A549 (cell line): ENCODE measurements around the gene SLC17A2. TPM values are rescaled to one million over a fixed set of nuclear protein-coding genes. Genes with fewer than 3 reads are reported as not detected.
"Not testable (repeated sequence)": the region's sequence is repeated elsewhere in the genome, so short reads cannot be mapped to it uniquely, and the experiment has no call there.

Experiments
- ATAC-seq, 2 experiments: fragments of 200-7000 bp in 1 of 2; fragments of >200 bp in 1 of 2; cut with Nextera tagmentation in 1 of 2; cut with Tn5 transposase in 1 of 2; 3 replicates each; pipeline versions ENCODE4 v1.8.0 to v1.9.1; 2018 to 2020; ENCODE audit warnings: mild to moderate bottlenecking in 1 of 2, moderate library complexity in 1 of 2
- CTCF ChIA-PET: fragments of 300-600 bp; sonication (Branson Sonifier 250); formaldehyde crosslinking; extraction: SDS; loops from one replicate; lab custom pipeline; 2021; ENCODE audit warnings: antibody characterized with exemption, inconsistent platforms; lab: Yijun Ruan, JAX
- POLR2A ChIA-PET: fragments of 350-600 bp; formaldehyde crosslinking; extraction: SDS; loops from one replicate; lab custom pipeline; 2021; ENCODE audit warnings: antibody characterized with exemption, inconsistent platforms; lab: Yijun Ruan, JAX
- DNase-seq, 2 experiments: peaks; one replicate each; pipeline versions ENCODE4 v3.0.0 to v3.0.0-alpha.2; 2011 to 2016; ENCODE audit warnings: low read depth in 1 of 2, low spot score in 1 of 2
- FAIRE-seq: peaks from 2 replicates; lab custom pipeline; 2011; peaks lifted over from hg19 to GRCh38; lab: Jason Lieb, UNC
- H3K27ac ChIP-seq, 2 experiments: fragments of >200 bp; sonication (Bioruptor Twin); formaldehyde crosslinking; 3 replicates each; pipeline ENCODE4 v1.5.1; 2016 to 2017
- H3K4me1 ChIP-seq: fragments of >200 bp; sonication (Bioruptor Twin); formaldehyde crosslinking; 3 replicates; pipeline ENCODE4 v1.6.1; 2016
- H3K4me2 ChIP-seq: fragments of >200 bp; sonication (Bioruptor Twin); formaldehyde crosslinking; 3 replicates; pipeline ENCODE4 v1.6.1; 2016
- H3K4me3 ChIP-seq: fragments of >200 bp; sonication (Bioruptor Twin); formaldehyde crosslinking; 3 replicates; pipeline ENCODE4 v1.5.1; 2016
- H3K9me3 ChIP-seq: fragments of >200 bp; sonication (Bioruptor Twin); formaldehyde crosslinking; 3 replicates; pipeline ENCODE4 v1.6.1; 2016
- BCL3 ChIP-seq: fragments of >200 bp; sonication (Bioruptor Twin); formaldehyde crosslinking; IDR thresholded peaks from 3 replicates; pipeline ENCODE4 v1.6.1; 2016
- CBX2 ChIP-seq: fragments of 200-600 bp; sonication (generic); IDR thresholded peaks from 2 replicates; pipeline ENCODE4 v1.6.1; 2016; ENCODE audit warnings: low read depth, mild to moderate bottlenecking, borderline replicate concordance
- CHD2 ChIP-seq: fragments of 150-350 bp; IDR thresholded peaks from 2 replicates; pipeline ENCODE4 v1.6.1; 2014; ENCODE audit warnings: low read length; ENCODE audit not compliant: partially characterized antibody
- CHD4 ChIP-seq: fragments of 200-600 bp; sonication (generic); IDR thresholded peaks from 2 replicates; pipeline ENCODE4 v1.6.1; 2016; ENCODE audit warnings: antibody characterized with exemption, mild to moderate bottlenecking, borderline replicate concordance
- EHMT2 ChIP-seq: fragments of 200-600 bp; sonication (generic); IDR thresholded peaks from 2 replicates; pipeline ENCODE4 v1.6.1; 2016; ENCODE audit warnings: antibody characterized with exemption, low read depth, mild to moderate bottlenecking, moderate library complexity
- ELK1 ChIP-seq: fragments of 150-350 bp; IDR thresholded peaks from 2 replicates; pipeline ENCODE4 v1.6.1; 2014; ENCODE audit warnings: low read depth, mild to moderate bottlenecking, low read length
- HMGXB4 ChIP-seq: fragments of 250-450 bp; sonication (Bioruptor Pico); IDR thresholded peaks from 2 replicates; pipeline ENCODE4 v1.5.0; 2021; ENCODE audit warnings: mild to moderate bottlenecking, moderate library complexity, borderline replicate concordance
- HOXA7 ChIP-seq: fragments of 250-450 bp; sonication (Bioruptor Pico); IDR thresholded peaks from 2 replicates; pipeline ENCODE4 v1.5.0; 2020; ENCODE audit warnings: mild to moderate bottlenecking, moderate library complexity
- MAFK ChIP-seq: fragments of 450-650 bp; IDR thresholded peaks from 2 replicates; pipeline ENCODE4 v1.6.1; 2014; ENCODE audit not compliant: partially characterized antibody
- MAZ ChIP-seq: fragments of 150-350 bp; IDR thresholded peaks from 2 replicates; pipeline ENCODE4 v1.6.1; 2014; ENCODE audit warnings: antibody characterized with exemption, low read depth, low read length, borderline replicate concordance
- PHF8 ChIP-seq: fragments of 200-600 bp; sonication (generic); IDR thresholded peaks from 2 replicates; pipeline ENCODE4 v1.6.1; 2016; ENCODE audit warnings: low read depth, mild to moderate bottlenecking, antibody characterized with exemption, moderate library complexity, borderline replicate concordance
- POLR2AphosphoS2 ChIP-seq: conservative IDR thresholded peaks from 2 replicates; pipeline ENCODE4 v1.6.1; 2012; ENCODE audit warnings: low read length, improper control_type of control experiment, inconsistent platforms
- RAD21 ChIP-seq, 2 experiments: fragments of >200 bp in 1 of 2; sonication (Bioruptor Twin) in 1 of 2; formaldehyde crosslinking in 1 of 2; IDR thresholded peaks in 1 of 2; conservative IDR thresholded peaks in 1 of 2; 2 replicates in 1 of 2; 3 replicates in 1 of 2; pipeline ENCODE4 v1.6.1; 2012 to 2018; ENCODE audit warnings: inconsistent platforms in 1 of 2
- RCOR1 ChIP-seq: fragments of 150-350 bp; IDR thresholded peaks from 2 replicates; pipeline ENCODE4 v1.6.1; 2014; ENCODE audit warnings: antibody characterized with exemption, low read length, low read depth
- TFCP2L1 ChIP-seq: fragments of 250-450 bp; sonication (Bioruptor Pico); IDR thresholded peaks from 2 replicates; pipeline ENCODE4 v1.5.0; 2021; ENCODE audit warnings: mild to moderate bottlenecking
- ZC3H11A ChIP-seq: fragments of 450-650 bp; IDR thresholded peaks from 2 replicates; pipeline ENCODE4 v1.6.1; 2014; ENCODE audit warnings: antibody characterized with exemption, mild to moderate bottlenecking
- WGBS: methylation state at CpG from one replicate; pipeline ENCODE4 v1.1.6; 2017; ENCODE audit errors: missing lambda C conversion rate; 5-methylcytosine and 5-hydroxymethylcytosine counted together
- polyA plus RNA-seq, 4 experiments: library from polyadenylated mRNA; depleted of rRNA in 3 of 4; stranded (reverse); fragments of >200 nt; fragmentation: RNase III in 1 of 4; extraction: RNeasy Plus Mini Kit Qiagen cat#74134 plus additional on column Dnase treatment in 1 of 4; gene quantifications; 2 replicates in 3 of 4; 3 replicates in 1 of 4; pipeline ENCODE4 v1.2.3, GENCODE V29; 2011 to 2017

The SLC17A2 gene
- polyA plus RNA-seq, 2 of the 4 experiments (the other 2 are of a cell fraction), result not detected

- no peak for DNase-seq
- no peak overlapping the region for H3K4me3 ChIP-seq
- no peak overlapping the region for H3K27ac ChIP-seq
- no peak for ATAC-seq
- 13% methylated on average over 1 of the region's 1 CpG for WGBS
- no peak for TF ChIP-seq HMGXB4 (CRISPR knock-in tag)
- no peak for TF ChIP-seq RAD21 (conservative IDR thresholded peaks at IDR 0.05 in 1 of 2, IDR thresholded peaks at IDR 0.05 in 1 of 2)
- TF ChIP-seq HOXA7 (CRISPR knock-in tag), result no peak
- no peak for TF ChIP-seq MAZ
- TF ChIP-seq CHD2, result no peak
- peak; percentile 3 for TF ChIP-seq MAFK
- no peaks in the 10 kb centered on the region for H3K9me3 ChIP-seq
- H3K4me2 ChIP-seq, result no peak overlapping the region
- no peaks in the 10 kb centered on the region for H3K4me1 ChIP-seq
- FAIRE-seq, result no peak
- ChIA-PET CTCF (no interaction called here), POLR2A (no interaction called here)
These were observed 19.2 kb upstream of the SLC17A2 start for GRCh38 chr6:25949695-25950094.

- peak; percentile 53 for TF ChIP-seq ZC3H11A
- H3K4me1 ChIP-seq, H3K4me2 ChIP-seq, ATAC-seq, POLR2A ChIA-PET, H3K4me3 ChIP-seq, FAIRE-seq, H3K9me3 ChIP-seq, DNase-seq, H3K27ac ChIP-seq: not testable (repeated sequence)
- CTCF ChIA-PET, result interaction anchor here (1.3 kb wide), 1 partner anchor 65 kb away, joined by 3 read pairs; no protein-coding TSS in a partner anchor
- WGBS, result 98% methylated on average over 3 of the region's 3 CpGs
These were observed 17.0 kb upstream of the SLC17A2 start for GRCh38 chr6:25947492-25947891.

GRCh38 chr6:25946631-25947030 lies 16.1 kb upstream of the SLC17A2 start:
- TF ChIP-seq CBX2, result no peak
- no peak for TF ChIP-seq POLR2AphosphoS2
- TF ChIP-seq BCL3, result no peak
- no peak for TF ChIP-seq HOXA7 (CRISPR knock-in tag)
- TF ChIP-seq TFCP2L1 (CRISPR knock-in tag), result no peak
- no peak for TF ChIP-seq RCOR1
- TF ChIP-seq EHMT2, result no peak
- TF ChIP-seq CHD4, result no peak
- TF ChIP-seq PHF8, result no peak
- no peak for TF ChIP-seq MAFK
- no peak for TF ChIP-seq ELK1
- Histone ChIP-seq H3K9me3 (no peaks in the 10 kb centered on the region), H3K4me2 (no peak overlapping the region), H3K27ac (no peak overlapping the region), H3K4me1 (no peaks in the 10 kb centered on the region), H3K4me3 (no peak overlapping the region)
- DNase-seq (no peak), ATAC-seq (no peak), FAIRE-seq (no peak)
- ChIA-PET POLR2A (no interaction called here), CTCF (interaction anchor here (1.3 kb wide), 1 partner anchor 65 kb away, joined by 3 read pairs; no protein-coding TSS in a partner anchor)
- WGBS, result 65% methylated on average over 2 of the region's 2 CpGs

GRCh38 chr6:25945738-25946137 lies 15.2 kb upstream of the SLC17A2 start:
- H3K4me3 ChIP-seq, DNase-seq, POLR2A ChIA-PET, H3K27ac ChIP-seq, ATAC-seq, CTCF ChIA-PET, FAIRE-seq, H3K9me3 ChIP-seq, H3K4me1 ChIP-seq, H3K4me2 ChIP-seq: not testable (repeated sequence)
- 22% methylated on average over 3 of the region's 3 CpGs for WGBS
